ENCODE data around the gene OR6K3.

Gene OR6K3

DNA sequence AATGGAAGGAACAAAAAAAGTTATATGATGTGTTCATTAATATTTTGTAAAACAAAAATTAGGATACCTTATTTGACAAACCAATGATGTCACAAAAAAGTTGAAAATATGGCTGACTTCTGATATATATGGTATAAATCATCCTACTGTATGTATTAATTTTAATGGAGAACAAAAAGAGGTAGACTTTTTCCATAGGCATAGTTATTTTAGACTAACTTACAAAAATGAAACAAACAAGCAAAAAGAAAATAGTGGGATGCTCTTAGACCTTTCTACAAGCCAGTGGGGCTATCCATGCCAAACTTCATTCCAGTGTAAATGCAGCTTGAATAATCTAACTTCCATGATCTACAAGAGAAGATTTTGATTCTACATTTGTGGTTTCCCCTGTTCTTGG is 33.5 kb downstream of the OR6K3 start:
- no peak for DNase-seq (ENCODE audit: low read depth)

DNA sequence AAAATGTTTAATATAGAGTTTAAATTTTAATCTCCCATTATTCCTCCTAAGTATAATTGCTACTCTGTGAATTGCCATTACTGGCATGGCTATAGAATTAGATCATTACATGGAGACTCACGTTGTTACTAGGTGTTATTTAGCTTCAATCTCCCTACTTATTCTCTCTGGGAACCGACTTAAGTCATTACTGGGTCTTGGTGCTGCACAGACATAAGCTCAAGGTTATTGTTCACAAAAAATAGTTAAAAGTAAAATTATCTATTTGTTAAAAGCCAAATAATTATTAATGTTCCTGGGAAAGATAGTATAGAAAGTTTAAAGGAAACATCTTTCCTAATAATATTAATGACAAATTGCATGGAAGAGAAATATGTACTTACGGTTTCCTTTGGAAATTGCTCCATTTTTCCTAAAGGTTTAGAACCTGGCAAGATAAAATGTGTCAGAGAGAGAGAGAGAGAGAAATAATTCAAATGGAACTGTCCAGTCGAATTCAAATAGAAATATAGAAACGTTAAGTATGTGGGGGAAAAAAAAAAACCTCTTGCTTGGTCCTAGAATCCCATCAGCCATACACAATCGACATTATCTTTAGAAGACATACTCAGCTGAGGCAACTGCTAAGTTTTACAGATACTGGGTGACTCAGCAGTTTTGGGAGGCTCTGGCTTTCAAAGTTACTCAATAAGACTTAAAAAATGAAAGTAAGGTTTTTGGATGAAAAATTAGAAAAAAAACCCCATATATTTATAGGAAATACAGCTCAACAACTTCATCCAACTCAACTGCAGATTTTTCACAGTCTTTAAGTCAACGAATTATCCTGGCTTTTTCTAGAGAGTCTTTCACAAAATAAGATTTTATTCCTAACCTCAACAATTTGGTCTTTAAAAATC is 34.2 kb downstream of the OR6K3 start, which contains the start of gene SPTA1:
TSS of gene SPTA1 (minus strand) at position 605 of the 899 bp plus-strand sequence. CDS start at position 407, 198 bp downstream.
- no peak for DNase-seq (ENCODE audit: low read depth)

DNA sequence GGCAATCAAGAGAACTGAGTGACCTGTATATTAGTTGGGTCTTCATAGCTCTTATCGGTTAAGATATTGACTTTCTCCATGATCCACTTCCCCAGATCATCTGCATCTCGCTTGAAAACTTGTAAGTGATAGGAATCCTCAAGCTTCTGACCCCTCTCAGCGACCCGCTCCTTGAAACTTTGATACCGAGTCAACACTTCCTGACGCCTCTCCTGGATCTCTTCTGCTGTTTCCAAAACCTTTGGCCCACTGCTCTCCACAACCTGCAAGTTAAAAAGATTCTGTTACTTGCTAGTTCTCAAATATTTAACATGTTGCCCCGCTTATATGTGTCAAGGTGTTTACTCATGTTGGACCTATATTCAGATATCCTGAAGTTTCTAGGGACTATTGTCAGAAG is 35.4 kb downstream of the OR6K3 start:
- no peak for DNase-seq (ENCODE audit: low read depth)

DNA sequence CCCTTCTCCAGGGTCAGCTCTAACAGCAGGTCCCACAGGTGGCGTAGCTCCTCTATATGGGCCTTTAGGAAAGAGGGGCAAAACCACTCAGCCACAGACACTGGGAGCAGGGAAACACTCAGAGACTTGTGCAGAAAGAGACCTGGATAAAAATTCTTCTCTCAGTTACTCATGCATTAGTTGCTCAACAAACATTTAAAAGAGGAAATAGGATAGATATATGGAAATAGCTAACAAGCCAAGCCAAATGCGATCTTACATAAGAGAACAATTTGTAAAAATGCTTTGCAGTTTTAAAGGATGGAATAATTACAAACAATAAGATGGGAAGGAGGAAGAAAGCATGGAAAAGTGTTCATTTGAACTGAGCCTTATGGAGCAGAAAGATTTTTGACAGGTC is 38.9 kb downstream of the OR6K3 start:
- DNase-seq (ENCODE audit: low read depth) = no peak

DNA sequence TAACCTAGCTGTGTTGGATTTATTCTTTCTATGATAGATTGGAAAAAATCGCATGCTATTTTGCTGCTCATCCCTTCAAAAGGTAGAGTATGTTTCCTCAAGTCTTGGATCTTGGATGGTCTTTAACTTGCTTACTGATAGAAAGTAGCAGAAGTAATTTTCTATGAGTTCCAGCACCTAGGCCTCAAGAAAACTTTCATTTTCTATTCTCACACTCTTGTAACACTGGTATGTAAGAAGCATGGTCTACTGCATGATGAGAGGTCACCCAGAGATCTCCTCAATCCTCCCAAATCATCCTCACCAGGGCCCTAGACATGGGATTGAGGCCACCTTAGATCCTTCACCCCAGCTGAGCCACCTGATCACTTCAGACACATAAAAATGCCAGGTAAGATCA is 41.2 kb downstream of the OR6K3 start:
- DNase-seq (ENCODE audit: low read depth) = no peak

DNA sequence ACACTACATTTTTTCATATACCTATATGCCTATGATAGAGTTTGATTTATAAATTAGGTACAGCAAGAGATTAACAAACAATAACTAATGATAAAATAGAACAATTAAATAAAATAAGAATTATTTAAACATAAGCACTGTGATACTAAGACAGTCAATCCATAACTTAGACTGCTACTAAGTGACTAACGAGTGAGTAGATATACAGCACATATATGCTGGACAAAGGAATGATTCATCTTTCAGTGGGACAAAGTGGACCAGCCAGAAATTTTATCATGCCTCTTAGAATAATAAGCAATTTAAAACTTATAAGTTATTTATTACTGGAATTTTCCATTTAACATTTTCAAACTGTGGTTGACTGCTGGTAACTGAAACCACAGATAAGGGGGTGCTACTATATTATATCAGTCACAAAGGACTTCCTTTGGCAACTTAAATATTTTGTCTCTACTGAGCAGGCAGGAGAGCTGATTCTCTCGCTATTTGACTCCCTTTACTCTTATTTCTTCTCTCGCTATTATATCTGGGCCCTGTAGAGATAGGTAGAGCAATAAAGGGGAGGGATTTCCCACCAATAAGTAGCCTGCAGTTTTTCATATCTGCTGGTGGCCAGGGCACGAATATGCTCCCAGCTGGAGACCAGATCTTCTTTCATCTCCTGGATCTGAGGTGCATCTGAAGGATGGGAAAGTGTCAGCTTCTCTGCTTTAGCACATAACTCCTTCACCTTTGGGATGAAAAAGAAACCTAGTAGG is 44.8 kb downstream of the OR6K3 start:
- DNase-seq (ENCODE audit: low read depth) = no peak

DNA sequence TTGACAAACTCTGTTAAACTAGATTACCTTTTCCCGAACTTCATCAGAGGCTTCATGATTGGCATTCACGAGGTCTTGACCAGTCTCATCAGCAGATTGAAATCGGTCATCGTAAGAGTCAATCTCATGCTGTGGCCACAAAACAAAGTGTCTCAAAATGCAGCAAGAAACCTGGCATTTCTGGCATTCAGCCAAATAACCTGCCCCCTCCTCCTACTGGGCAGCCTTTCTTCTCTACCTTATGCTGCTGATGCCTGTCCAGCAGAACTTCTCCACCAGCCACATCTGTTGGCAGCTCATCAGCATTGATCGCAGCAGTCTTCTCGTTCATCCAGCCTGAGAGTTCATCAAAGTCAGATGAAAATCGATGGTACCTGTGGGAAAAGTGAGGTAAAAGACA is 46.2 kb downstream of the OR6K3 start:
- no peak for DNase-seq (ENCODE audit: low read depth)
